IMR-90 (cell line): ENCODE results near the gene CYP27C1. TPM values are rescaled to one million over a fixed set of nuclear protein-coding genes. Genes with fewer than 3 reads are reported as not detected.

Source experiments
- ATAC-seq: fragments of 200-7000 bp; cut with Tn5 transposase; 2 replicates; pipeline ENCODE4 v1.9.1; 2020; ENCODE audit warnings: low read depth, mild to moderate bottlenecking, moderate library complexity
- BruUV-seq: library from RNA; stranded (reverse); fragments of 400-500 nt; replicated peaks from 2 replicates; lab custom pipeline; 2021; lab: Mats Ljungman, UMichigan
- CTCF ChIA-PET: fragments of 300-600 bp; formaldehyde crosslinking; extraction: SDS; loops from one replicate; lab custom pipeline; 2021; ENCODE audit warnings: antibody characterized with exemption; lab: Yijun Ruan, JAX
- POLR2A ChIA-PET: fragments of 300-600 bp; sonication (Branson Sonifier 250); formaldehyde crosslinking; loops from one replicate; lab custom pipeline; 2022; ENCODE audit warnings: antibody characterized with exemption; ENCODE audit not compliant: unreplicated experiment; lab: Charles Lee
- DNase-seq: peaks from one replicate; pipeline ENCODE4 v3.0.0; 2013
- H2AFZ ChIP-seq: replicated peaks from 2 replicates; pipeline ENCODE3; 2013; ENCODE audit warnings: low read length, mild to moderate bottlenecking; ENCODE audit not compliant: poor library complexity
- H2AK5ac ChIP-seq: 2 replicates; pipeline ENCODE4 v1.6.1; 2013; ENCODE audit warnings: low read depth, low read length, inconsistent platforms
- H2AK9ac ChIP-seq: replicated peaks from 2 replicates; pipeline ENCODE3; 2013; ENCODE audit warnings: mild to moderate bottlenecking, low read depth, low read length, moderate library complexity; ENCODE audit not compliant: poor library complexity
- H2BK120ac ChIP-seq: 2 replicates; pipeline ENCODE4 v1.6.1; 2013; ENCODE audit warnings: low read depth, low read length, inconsistent platforms
- H2BK15ac ChIP-seq: 3 replicates; pipeline ENCODE4 v1.6.1; 2013; ENCODE audit warnings: low read depth, low read length, inconsistent platforms
- H2BK20ac ChIP-seq: 2 replicates; pipeline ENCODE4 v1.6.1; 2013; ENCODE audit warnings: low read depth, mild to moderate bottlenecking, inconsistent platforms, low read length, moderate library complexity
- H2BK5ac ChIP-seq: 2 replicates; pipeline ENCODE4 v1.6.1; 2013; ENCODE audit warnings: mild to moderate bottlenecking, low read depth, low read length, inconsistent platforms; ENCODE audit not compliant: poor library complexity, severe bottlenecking
- H3K14ac ChIP-seq: replicated peaks from 2 replicates; pipeline ENCODE4 v1.6.1; 2013; ENCODE audit warnings: low read depth, low read length, inconsistent platforms
- H3K18ac ChIP-seq: 2 replicates; pipeline ENCODE4 v1.6.1; 2013; ENCODE audit warnings: low read depth, low read length, control low read depth
- H3K23ac ChIP-seq: 2 replicates; pipeline ENCODE4 v1.6.1; 2013; ENCODE audit warnings: low read depth, low read length, inconsistent platforms
- H3K27ac ChIP-seq: 2 replicates; pipeline ENCODE4 v1.5.1; 2013; ENCODE audit warnings: mild to moderate bottlenecking, control low read depth, low read length; ENCODE audit not compliant: insufficient read depth
- H3K27me3 ChIP-seq: 2 replicates; pipeline ENCODE4 v1.6.1; 2013; ENCODE audit warnings: low read length; ENCODE audit not compliant: control insufficient read depth, insufficient read depth
- H3K36me3 ChIP-seq: 2 replicates; pipeline ENCODE4 v1.6.1; 2013; ENCODE audit warnings: low read length, mixed read lengths; ENCODE audit not compliant: control insufficient read depth, insufficient read depth
- H3K4ac ChIP-seq: 2 replicates; pipeline ENCODE4 v1.6.1; 2013; ENCODE audit warnings: low read depth, low read length, inconsistent platforms
- H3K4me1 ChIP-seq: 2 replicates; pipeline ENCODE4 v1.6.1; 2013; ENCODE audit warnings: low read length, mixed read lengths; ENCODE audit not compliant: control insufficient read depth, insufficient read depth
- H3K4me2 ChIP-seq: 2 replicates; pipeline ENCODE4 v1.6.1; 2013; ENCODE audit warnings: low read depth, mild to moderate bottlenecking, control low read depth, low read length, moderate library complexity
- H3K4me3 ChIP-seq: 2 replicates; pipeline ENCODE4 v1.5.1; 2013; ENCODE audit warnings: low read depth, mild to moderate bottlenecking, control low read depth, low read length, moderate library complexity; ENCODE audit not compliant: insufficient read depth
- H3K56ac ChIP-seq: 2 replicates; pipeline ENCODE4 v1.6.1; 2013; ENCODE audit warnings: low read length, inconsistent platforms; ENCODE audit not compliant: insufficient read depth; ENCODE audit errors: extremely low read depth
- H3K79me1 ChIP-seq, 2 experiments: 2 replicates each; pipeline ENCODE4 v1.6.1; 2013; ENCODE audit warnings: low read length in 2 of 2, inconsistent platforms in 1 of 2, low read depth in 1 of 2
- H3K9ac ChIP-seq: 2 replicates; pipeline ENCODE4 v1.6.1; 2013; ENCODE audit warnings: low read depth, low read length, control low read depth
- H3K9me1 ChIP-seq: 2 replicates; pipeline ENCODE4 v1.6.1; 2013; ENCODE audit warnings: low read length, inconsistent platforms; ENCODE audit not compliant: insufficient read depth
- H3K9me3 ChIP-seq: 2 replicates; pipeline ENCODE4 v1.6.1; 2013; ENCODE audit warnings: low read length; ENCODE audit not compliant: control insufficient read depth, insufficient read depth
- H4K20me1 ChIP-seq: 2 replicates; pipeline ENCODE4 v1.6.1; 2013; ENCODE audit warnings: low read length, inconsistent platforms; ENCODE audit not compliant: insufficient read depth
- H4K5ac ChIP-seq: 2 replicates; pipeline ENCODE4 v1.6.1; 2013; ENCODE audit warnings: mild to moderate bottlenecking, low read depth, low read length, control low read depth
- H4K8ac ChIP-seq, 2 experiments: 2 replicates each; pipeline ENCODE4 v1.6.1; 2013; ENCODE audit warnings: low read depth in 2 of 2, low read length in 2 of 2, control low read depth in 1 of 2, inconsistent platforms in 1 of 2
- H4K91ac ChIP-seq: 2 replicates; pipeline ENCODE4 v1.6.1; 2013; ENCODE audit warnings: low read depth, low read length, inconsistent platforms; ENCODE audit not compliant: insufficient read depth
- BHLHE40 ChIP-seq: fragments of 150-350 bp; IDR thresholded peaks from 2 replicates; pipeline ENCODE4 v1.6.1; 2016; ENCODE audit warnings: mild to moderate bottlenecking, low read depth, low read length
- ELK1 ChIP-seq: fragments of 150-350 bp; IDR thresholded peaks from 2 replicates; pipeline ENCODE4 v1.6.1; 2016; ENCODE audit warnings: low read depth, mild to moderate bottlenecking, low read length, moderate library complexity, borderline replicate concordance
- RAD21 ChIP-seq: IDR thresholded peaks from 2 replicates; pipeline ENCODE4 v1.6.1; 2012; ENCODE audit warnings: low read length, improper control_type of control experiment
- SMC3 ChIP-seq: fragments of 150-350 bp; IDR thresholded peaks from 2 replicates; pipeline ENCODE4 v1.6.1; 2016; ENCODE audit warnings: low read depth, mild to moderate bottlenecking, antibody characterized with exemption, low read length, moderate library complexity
- WGBS, 2 experiments: methylation state at CpG; one replicate each; pipeline versions ENCODE4 v1.1.5 to v1.1.7; 2013; ENCODE audit warnings: missing lambda C conversion rate in 2 of 2; ENCODE audit not compliant: insufficient read length in 1 of 2; ENCODE audit errors: extremely low coverage in 2 of 2; 5-methylcytosine and 5-hydroxymethylcytosine counted together
- dilution Hi-C: fragments of 300-500 bp; cut with HindIII; formaldehyde crosslinking; loops from one replicate; pipeline ENCODE4 v1.14.3; 2018; ENCODE audit warnings: low sequenced_read_pairs; ENCODE audit not compliant: unreplicated experiment
- in situ Hi-C: fragments of 300-500 bp; cut with MboI; formaldehyde crosslinking; loops from 3 replicates; pipeline ENCODE4 v1.14.3; 2019; ENCODE audit warnings: low sequenced_read_pairs, inconsistent platforms, mixed read lengths
- intact Hi-C: fragments of 100-400 bp; cut with micrococcal nuclease; formaldehyde crosslinking; loops from 2 replicates; pipeline ENCODE4 v1.10.0; 2022
- polyA plus RNA-seq, 3 experiments: library from polyadenylated mRNA; depleted of rRNA; stranded (reverse); fragments of >200 nt; gene quantifications; 2 replicates each; pipeline ENCODE4 v1.2.3, GENCODE V29; 2012; ENCODE audit warnings: low replicate concordance in 1 of 3
- total RNA-seq: library from RNA; depleted of rRNA; stranded (reverse); fragments of >200 nt; gene quantifications from 2 replicates; pipeline ENCODE4 v1.2.3, GENCODE V29; 2012

CYP27C1 gene
- total and polyA plus RNA-seq, 2 of the 4 experiments (the other 2 are of a cell fraction), result not detected

- Histone ChIP-seq H2AK5ac (no peak overlapping the region), H3K14ac (no peak overlapping the region), H3K27me3 (peaks cover 58% of the 10 kb centered on the region), H3K79me1 (no peaks in the 10 kb centered on the region), H3K36me3 (no peaks in the 10 kb centered on the region), H4K5ac (no peak overlapping the region), H2BK20ac (no peak overlapping the region), H3K27ac (no peak overlapping the region), H4K91ac (no peak overlapping the region), H2BK5ac (no peak overlapping the region), H3K23ac (no peak overlapping the region), H2AK9ac (no peak overlapping the region), H2BK15ac (no peak overlapping the region), H3K9me3 (peaks cover 18% of the 10 kb centered on the region), H3K4me3 (no peak overlapping the region), H3K9ac (no peak overlapping the region), H2BK120ac (no peak overlapping the region), H3K4me1 (peaks cover 4% of the 10 kb centered on the region; the same call in 1 of the 2 replicates), H4K8ac (no peak overlapping the region), H2AFZ (peak overlapping the region; percentile 40), H3K56ac (no peak overlapping the region), H3K4me2 (no peak overlapping the region; the same call in 1 of the 2 replicates), H4K20me1 (peaks cover 5% of the 10 kb centered on the region; the same call in 1 of the 2 replicates), H3K9me1 (no peaks in the 10 kb centered on the region), H3K4ac (no peak overlapping the region), H3K18ac (no peak overlapping the region)
- CTCF ChIA-PET, result no interaction called here
- in situ Hi-C loops, result no loop called here
- no TSS peak for BruUV-seq
- intact Hi-C loops, result no loop called here
- ATAC-seq (no peak), DNase-seq (no peak)
- 28% methylated on average over 11 of the region's 31 CpGs; no CpG with 5 or more reads in 1 of the 2 experiments for WGBS, 2 experiments
- POLR2A ChIA-PET, result interaction anchor here (0.7 kb wide), 1 partner anchor 391 kb away, joined by 6 read pairs; no protein-coding TSS in a partner anchor
- dilution Hi-C loops, result no loop called here
- TF ChIP-seq RAD21 (no peak), BHLHE40 (no peak), ELK1 (no peak), SMC3 (no peak)
These were observed 849 bp upstream of the CYP27C1 start for GRCh38 chr2:127220768-127221527.
